NOMO-1 treated with DMSO at 0.1 percent for 48 hours (cell line): ENCODE results near the gene YKT6.

Experiments
- DNase-seq: peaks from one replicate; lab custom pipeline; 2025; ENCODE audit not compliant: unreplicated experiment; lab: John Stamatoyannopoulos, UW

YKT6 gene

DNA sequence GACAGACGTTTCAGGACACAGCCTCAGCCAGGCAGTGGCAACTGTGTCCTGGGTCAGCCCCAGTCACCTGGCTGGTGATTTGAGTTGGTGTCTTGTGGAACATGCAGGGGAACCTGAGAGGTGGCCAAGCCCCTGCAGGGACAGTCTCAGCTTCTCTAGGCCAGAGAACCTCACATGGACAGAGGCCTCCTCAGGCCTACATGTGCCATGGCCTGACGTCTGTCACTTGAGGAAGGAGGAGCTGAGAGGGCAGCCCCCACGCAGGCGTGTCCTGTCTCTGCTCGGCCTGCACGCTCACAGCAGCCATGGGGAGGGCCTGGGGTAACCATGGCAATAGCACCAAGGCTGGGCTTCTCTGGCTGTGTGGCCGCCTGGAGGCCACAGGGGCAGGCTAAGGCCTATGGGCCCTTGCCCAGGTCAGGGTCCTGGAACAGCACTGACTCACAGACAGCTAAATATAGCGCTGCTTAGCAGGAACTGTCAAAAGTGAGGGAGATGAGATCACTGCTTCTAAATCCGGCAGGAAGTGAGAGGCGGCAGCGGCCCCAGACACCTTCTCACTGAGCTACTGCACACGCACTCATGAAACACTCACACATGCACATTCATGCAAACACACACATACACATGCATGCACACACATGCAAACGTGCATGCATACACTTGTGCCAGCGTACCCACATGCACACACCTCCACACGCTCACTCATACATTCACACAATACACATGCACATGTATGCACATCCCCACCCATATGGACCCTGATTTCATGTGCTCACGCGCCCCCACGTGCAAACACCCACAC is 57.0 kb downstream of the YKT6 start:
- DNase-seq: peak; percentile 89

DNA sequence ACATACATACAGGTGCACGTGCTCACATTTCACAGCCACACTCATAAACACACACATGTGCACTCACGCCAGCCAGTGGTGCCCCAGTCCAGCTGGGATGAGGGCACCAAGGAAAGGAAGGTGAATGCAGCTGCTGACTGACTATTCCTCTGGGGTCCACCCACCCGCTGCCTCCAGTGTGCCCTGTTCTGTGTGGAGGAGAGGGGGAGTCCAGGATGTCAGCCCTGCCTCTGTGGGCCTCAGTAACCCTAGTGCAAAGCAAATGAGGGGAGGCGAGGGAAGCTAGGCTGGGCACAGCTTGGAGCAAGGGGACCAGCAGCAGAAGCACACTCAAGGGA is 57.6 kb downstream of the YKT6 start:
- DNase-seq: no peak

DNA sequence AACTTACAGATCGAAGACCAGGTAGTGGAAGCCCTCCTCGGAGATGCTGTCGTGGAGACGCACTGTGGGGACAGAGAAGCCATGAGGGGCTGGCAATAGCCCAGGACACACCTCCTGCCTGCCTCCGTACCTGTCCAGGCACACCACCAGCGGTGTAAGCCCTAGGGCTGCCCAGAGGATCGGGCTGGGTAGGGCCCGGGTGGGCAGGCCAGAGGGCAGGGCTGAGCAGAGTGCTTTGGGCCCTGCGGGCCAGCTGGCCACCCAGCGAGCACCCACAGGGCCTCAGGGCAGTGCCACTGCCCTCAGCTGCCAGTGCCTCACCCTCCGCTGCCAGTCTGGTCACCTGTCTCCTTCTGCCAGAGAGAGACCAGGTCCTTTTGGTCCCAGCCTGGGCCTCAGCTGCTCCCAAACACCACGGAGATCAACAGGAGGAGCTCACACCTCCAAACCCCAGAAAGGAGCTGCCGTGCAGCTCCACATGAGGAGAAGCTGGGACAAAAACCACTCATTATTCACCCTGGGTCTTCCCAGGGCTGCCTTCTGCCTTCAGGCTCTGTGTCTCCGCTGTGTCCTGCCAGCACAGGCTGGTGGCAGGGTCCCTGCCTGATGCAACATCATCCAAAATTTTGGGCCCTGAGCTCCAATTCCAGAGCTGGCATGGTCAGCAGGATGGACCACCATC is 58.2 kb downstream of the YKT6 start:
- no peak for DNase-seq

DNA sequence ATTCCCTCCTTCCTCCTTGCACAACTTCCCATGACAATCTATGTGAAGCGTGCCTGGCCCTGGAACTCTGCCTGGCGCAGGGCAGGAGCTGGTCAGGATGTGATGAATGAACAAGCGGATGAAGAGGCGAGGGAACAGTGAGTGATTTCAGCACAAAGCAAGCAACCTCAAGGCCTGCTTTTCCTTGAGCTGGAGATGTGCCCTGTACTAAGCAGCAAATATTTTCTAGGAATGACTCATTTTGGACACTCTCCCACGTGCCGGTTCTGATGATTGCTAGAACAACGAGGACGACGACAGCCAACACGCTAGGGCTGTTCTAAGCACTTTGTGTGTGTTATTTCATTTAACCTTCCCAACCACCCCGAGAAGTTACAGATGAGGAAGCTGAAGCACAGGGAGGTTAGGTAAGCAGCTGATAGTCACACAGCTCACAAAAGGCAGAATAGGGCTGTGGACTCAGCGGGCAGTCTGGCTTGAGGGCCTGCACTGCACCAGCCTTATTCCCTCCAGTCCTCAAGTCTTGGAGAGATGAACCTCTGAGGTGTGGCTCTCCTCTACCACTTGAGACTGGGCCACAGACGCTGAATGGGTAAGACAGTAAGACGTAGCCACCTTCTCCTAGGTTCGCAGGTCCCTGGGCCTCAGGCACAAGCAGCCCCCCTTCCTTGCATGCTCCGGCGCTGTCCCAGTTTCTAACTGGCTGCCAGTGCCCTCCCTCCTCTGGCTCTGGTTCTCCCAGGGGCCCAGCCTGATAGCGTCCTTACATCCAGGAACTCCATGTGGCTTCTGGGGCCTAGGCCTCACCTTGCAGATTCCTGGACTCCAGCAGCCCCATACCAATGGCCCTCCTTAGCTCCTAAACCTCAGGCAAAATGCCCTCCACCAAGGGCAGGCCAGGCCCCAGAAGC is 59.0 kb downstream of the YKT6 start:
- DNase-seq: no peak

DNA sequence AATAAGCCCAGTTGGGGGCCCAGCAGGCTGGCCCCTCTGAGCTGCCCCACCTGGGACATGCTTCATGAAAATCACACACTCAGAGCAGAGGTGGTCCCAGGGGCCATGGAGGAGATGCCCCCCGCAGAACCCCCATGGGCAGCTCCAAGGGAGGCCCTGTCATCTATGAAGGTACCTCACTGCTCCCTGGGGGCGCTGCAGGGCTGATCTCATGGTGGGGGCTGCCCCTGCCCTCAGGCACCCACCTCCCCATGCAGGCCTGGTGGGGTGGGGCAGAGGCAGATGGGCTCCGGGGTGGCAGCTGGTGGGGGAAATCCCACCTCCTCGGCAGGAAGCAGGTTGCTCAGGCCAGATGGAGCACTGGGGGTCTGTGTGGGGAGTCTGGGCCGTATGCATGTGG is 60.5 kb downstream of the YKT6 start:
- DNase-seq: no peak

DNA sequence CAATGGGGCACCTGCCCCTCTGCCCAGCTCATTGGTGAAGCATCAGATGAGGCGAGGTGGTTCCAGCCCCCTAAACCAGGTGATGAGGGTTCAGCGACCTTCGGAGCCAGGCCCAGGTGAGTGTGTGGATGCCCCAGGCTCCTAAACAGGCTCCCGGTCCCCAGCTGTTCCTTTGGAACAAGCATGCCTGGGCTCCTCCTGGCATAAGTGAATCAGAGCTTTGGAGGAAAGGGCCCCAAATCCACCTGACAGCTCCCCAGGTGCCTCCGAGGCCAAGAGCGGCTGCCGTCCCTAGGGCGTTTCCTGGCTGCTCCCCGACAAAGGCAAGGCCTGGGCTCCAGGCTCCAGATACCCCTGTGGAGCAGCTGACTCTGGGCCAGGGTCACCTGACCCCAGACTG is 61.3 kb downstream of the YKT6 start:
- no peak for DNase-seq

DNA sequence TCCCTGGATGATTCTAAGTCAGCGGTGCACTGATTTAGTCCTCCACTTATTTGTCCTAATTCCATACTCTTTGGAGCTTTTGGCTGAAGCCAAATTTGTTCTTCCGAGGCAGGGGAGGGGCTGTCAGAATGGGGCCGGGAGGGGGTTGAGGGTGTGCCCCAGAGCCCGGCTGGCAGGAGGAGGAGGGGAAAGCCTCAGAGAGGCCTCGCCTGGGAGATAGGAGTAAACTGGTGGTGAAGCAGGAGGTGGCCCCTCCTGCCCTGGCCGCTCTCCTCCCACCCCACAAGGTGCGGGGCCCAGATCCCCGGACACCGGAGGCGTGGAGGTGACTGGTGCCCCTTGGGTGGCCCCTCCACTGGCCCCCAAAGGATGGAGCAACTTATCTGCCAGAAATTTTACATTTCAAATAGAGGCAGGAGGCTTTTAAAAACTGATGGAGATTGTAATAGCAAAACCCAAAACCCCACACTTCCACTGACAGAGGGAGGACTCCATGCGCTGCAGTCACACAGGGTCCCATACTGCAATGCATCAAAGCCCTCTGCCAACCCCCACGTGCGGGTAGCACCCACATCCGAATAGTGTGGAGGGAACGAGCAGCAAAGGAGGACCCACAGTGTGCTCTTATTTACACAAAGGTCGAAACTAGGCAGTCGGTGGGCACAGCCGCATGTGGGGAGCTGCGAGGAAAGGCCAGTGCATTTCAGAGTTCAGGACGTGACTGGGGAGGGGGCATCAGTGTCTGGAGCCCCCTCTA is 62.7 kb downstream of the YKT6 start:
- no peak for DNase-seq
